Ascending aorta (tissue), 2 donors: ENCODE data around the gene NOL4L. TPM values are rescaled to one million over a fixed set of nuclear protein-coding genes. Genes with fewer than 3 reads are reported as not detected.
A peak's percentile ranks its signal among the peaks of the same experiment; 100 is the strongest.

ENCODE experiments used
- DNase-seq, 2 donors: peaks; one replicate each; pipeline ENCODE4 v3.0.0-alpha.2; 2019; ENCODE audit warnings: low spot score in 2 of 2
- H3K27ac ChIP-seq, 2 donors: fragments of 200-600 bp; sonication (generic); one replicate each; pipeline ENCODE4 v1.5.1; 2016 to 2017; ENCODE audit warnings: mild to moderate bottlenecking in 1 of 2
- H3K27me3 ChIP-seq: fragments of 200-600 bp; sonication (generic); one replicate; pipeline ENCODE4 v1.5.1; 2017
- H3K36me3 ChIP-seq, 2 donors: fragments of 200-600 bp; sonication (generic); one replicate each; pipeline ENCODE4 v1.5.1; 2016
- H3K4me1 ChIP-seq, 2 donors: fragments of 200-600 bp; sonication (generic); one replicate each; pipeline ENCODE4 v1.5.1; 2016 to 2017; ENCODE audit warnings: mild to moderate bottlenecking in 1 of 2
- H3K4me3 ChIP-seq, 2 donors: fragments of 200-600 bp; sonication (generic); one replicate each; pipeline ENCODE4 v1.5.1; 2016 to 2017; ENCODE audit warnings: mild to moderate bottlenecking in 1 of 2
- H3K9me3 ChIP-seq, 2 donors: fragments of 200-600 bp; sonication (generic); one replicate each; pipeline ENCODE4 v1.5.1; 2016
- intact Hi-C: fragments of 100-400 bp; cut with DNase I; formaldehyde crosslinking; loops from one replicate; pipeline ENCODE4 v1.15.1; 2023
- total RNA-seq: library from RNA; depleted of rRNA; stranded (reverse); fragments of >200 nt; gene quantifications from one replicate; pipeline ENCODE4 v1.1.0, GENCODE V29; 2016
- TF ChIP-seq, protein P1 (sequence below), 3 experiments: fragments of 200-600 bp in 2 of 3; fragments of 450-650 bp in 1 of 3; sonication (generic) in 2 of 3; IDR thresholded peaks; one replicate each; pipeline ENCODE4 v1.5.1; 2016 to 2019; ENCODE audit warnings: antibody characterized with exemption in 3 of 3, mild to moderate bottlenecking in 1 of 3, moderate library complexity in 1 of 3

Gene NOL4L
- total RNA-seq, 1 donor from 2014 or later: 19.8 TPM

DNA sequence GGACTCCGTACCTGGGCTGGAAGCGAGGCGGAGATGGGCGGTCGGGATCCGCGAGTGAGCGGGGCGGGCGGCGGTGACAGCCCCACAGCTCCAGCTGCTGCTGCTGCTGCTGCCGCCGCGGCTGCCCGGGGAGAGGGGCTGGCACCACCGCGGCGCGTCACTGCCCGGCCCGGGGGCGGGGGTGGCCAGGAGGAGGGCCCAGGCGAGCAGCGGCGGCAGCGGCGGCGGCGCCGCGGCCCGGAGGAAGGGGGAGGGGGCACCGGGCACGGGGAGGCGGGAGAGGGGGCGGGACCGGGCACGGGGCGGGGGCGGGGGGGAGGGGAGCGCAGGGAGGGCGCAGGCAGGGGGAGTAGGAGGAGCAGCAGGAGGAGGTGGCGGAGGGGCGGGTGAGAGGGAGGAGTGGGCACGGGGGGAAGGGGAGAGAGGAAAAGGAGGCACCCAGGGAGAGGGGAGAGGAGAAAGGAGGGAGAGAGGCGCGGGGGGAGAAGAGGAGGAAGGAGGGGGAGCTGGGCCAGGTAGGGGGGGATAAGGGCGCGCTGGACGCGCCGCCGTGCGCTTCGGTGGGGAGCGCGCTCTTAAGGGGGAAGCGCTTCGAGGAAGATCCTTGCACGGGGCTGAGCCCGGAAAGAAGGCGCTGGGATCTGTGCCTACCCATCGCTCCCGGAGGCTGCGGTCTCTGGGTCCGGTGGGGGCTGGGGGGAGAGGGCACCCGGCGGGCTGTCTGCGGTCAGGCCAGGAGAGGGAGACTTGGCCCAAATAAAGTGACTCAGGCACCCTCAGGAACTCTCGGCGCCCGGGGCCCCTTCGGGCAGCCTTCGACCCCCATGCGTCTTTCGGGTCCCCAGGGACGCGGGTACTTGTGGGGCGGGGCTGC is 101.5 kb downstream of the NOL4L start:
- TF ChIP-seq, protein P1, sequence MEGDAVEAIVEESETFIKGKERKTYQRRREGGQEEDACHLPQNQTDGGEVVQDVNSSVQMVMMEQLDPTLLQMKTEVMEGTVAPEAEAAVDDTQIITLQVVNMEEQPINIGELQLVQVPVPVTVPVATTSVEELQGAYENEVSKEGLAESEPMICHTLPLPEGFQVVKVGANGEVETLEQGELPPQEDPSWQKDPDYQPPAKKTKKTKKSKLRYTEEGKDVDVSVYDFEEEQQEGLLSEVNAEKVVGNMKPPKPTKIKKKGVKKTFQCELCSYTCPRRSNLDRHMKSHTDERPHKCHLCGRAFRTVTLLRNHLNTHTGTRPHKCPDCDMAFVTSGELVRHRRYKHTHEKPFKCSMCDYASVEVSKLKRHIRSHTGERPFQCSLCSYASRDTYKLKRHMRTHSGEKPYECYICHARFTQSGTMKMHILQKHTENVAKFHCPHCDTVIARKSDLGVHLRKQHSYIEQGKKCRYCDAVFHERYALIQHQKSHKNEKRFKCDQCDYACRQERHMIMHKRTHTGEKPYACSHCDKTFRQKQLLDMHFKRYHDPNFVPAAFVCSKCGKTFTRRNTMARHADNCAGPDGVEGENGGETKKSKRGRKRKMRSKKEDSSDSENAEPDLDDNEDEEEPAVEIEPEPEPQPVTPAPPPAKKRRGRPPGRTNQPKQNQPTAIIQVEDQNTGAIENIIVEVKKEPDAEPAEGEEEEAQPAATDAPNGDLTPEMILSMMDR (IDR thresholded peaks at IDR 0.05): peak in 1 of 3 experiments; percentile 14

DNA sequence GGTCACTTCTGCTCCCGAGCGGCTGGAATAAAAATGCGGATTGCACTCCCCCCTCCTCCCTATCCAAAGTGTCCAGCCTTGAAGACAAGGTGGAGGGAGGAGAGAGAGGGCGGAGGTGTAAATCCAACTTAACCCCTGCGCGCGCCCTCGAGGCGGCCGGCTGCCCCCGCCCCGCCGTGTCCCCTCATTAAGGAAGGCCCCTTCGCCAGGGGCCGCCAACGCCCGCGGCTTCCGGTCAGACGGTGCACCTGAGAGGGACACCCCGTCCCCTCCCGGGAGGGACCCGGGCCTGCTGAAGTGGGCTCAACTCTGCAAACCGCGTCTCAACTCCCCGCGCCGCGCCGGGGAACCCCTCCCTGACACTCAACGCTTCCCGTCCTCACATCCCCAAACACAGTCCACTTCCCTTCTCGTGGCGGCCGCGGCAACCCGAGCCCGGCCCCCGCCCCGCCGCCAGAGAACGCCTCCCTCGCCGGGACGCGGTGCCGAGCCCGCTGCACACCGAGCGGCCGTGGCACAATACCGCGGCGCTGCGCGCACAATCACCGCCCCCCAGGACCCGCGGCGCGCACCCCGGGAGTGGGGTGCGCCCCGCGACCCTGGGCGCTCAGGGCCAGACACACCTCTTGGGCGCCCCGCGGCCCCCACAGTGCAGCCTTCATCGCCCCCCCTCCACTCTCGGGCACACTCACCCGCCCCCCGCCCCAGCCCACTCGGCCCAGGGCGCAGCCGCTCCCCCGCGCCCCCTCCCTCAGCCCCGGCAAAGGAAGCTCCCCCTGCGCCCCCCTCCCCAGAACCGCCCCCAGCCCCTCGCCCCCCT is 102.5 kb downstream of the NOL4L start:
- Histone ChIP-seq H3K4me3 (peak overlapping the region; percentile 88 to 96), H3K4me1 (peaks cover 0 to 11% of the 10 kb centered on the region in 2 donors), H3K9me3 (no peaks in the 10 kb centered on the region), H3K27ac (peak overlapping the region; percentile 11 to 64), H3K36me3 (no peaks in the 10 kb centered on the region), H3K27me3 (no peaks in the 10 kb centered on the region)
- TF ChIP-seq, protein P1 (IDR thresholded peaks at IDR 0.05): no peak
- intact Hi-C loops: no loop called here
- DNase-seq: no peak

More for the DNA sequence above, 101.5 kb downstream of the NOL4L start:
- intact Hi-C loops: loop anchor here (2.0 kb wide), 2 partner anchors 125 to 207 kb away; partner anchors contain the start of genes ASXL1 and KIF3B
- Histone ChIP-seq H3K27ac (peak overlapping the region; percentile 55 to 64), H3K36me3 (no peaks in the 10 kb centered on the region), H3K9me3 (no peaks in the 10 kb centered on the region), H3K4me3 (peak overlapping the region; percentile 88 to 96), H3K4me1 (peaks cover 0 to 11% of the 10 kb centered on the region in 2 donors), H3K27me3 (no peaks in the 10 kb centered on the region)
- DNase-seq: peak in 1 of 2 donors; percentile 84

DNA sequence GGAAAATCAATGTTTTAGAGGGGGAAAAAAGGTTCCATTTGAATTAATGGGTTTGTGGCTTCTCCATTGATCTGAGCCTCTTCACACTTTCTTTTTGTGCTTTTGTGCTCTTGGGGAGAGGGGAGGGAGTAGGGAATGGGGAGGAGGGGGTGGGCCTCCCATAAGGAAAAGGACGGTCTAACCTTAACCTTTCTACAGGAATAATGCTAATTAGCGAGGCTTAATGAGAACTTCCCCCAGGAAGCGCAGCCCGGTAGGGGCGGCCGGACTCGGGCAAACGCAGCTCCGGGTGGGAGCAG is 103.0 kb downstream of the NOL4L start:
- Histone ChIP-seq H3K27ac (peak overlapping the region; percentile 42 to 64), H3K9me3 (no peaks in the 10 kb centered on the region), H3K27me3 (no peaks in the 10 kb centered on the region), H3K4me1 (peaks cover 0 to 11% of the 10 kb centered on the region in 2 donors), H3K4me3 (peak overlapping the region; percentile 88 to 96), H3K36me3 (no peaks in the 10 kb centered on the region)
- DNase-seq: no peak
- TF ChIP-seq, protein P1 (IDR thresholded peaks at IDR 0.05): no peak
- intact Hi-C loops: no loop called here

DNA sequence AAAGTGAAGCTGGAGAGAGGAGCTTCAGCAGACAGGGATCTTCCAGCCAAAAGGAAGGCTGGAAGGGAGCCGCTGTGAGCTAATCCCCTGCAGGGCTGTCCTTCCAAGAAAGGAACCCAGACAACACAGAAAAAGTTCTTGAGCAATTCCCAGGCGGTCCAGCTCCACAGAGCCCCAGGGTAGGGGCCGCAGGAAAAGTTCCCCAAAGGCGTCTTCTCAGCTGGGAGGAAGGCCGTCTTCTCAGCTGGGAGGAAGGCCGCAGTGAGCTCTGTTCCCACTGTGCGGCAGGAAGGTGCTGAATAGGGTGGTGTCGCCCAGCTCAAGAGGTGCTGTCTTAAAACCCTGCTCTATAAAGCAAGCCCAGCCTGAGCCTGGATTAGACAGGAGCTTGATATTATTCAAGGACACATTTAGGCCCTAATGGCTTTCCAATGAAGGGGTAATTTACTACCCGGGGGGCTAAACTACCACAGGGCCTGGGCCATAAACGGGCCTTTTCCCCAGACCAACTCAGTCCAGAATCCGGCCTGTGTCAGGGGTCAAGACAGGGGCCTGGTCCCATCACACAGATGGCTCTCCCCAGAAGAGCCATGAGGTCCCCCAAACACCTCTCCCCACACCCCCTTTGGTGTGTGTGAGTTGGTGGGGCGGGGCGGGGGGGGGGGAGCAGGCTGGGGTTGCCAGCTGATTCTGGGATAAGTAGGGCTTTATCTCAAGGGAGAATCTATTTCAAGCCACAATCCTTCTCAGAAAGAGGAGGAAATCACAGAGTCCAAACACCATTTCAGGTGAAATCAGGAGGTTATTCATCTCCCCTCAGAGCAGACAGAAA is 103.6 kb downstream of the NOL4L start:
- DNase-seq: no peak
- no peaks in the 10 kb centered on the region for H3K27me3 ChIP-seq
- H3K36me3 ChIP-seq: no peaks in the 10 kb centered on the region
- TF ChIP-seq, protein P1 (IDR thresholded peaks at IDR 0.05): no peak
- H3K4me1 ChIP-seq: peaks cover 0 to 13% of the 10 kb centered on the region in 2 donors
- peak overlapping the region; percentile 42 to 64 for H3K27ac ChIP-seq
- H3K4me3 ChIP-seq: peak overlapping the region; percentile 88 to 96
- intact Hi-C loops: no loop called here
- no peaks in the 10 kb centered on the region for H3K9me3 ChIP-seq
